Testis (tissue), 3 donors: ENCODE data around the gene SP4. TPM values are rescaled to one million over a fixed set of nuclear protein-coding genes. Genes with fewer than 3 reads are reported as not detected.

Source experiments
- DNase-seq: peaks from one replicate; pipeline ENCODE4 v3.0.0-alpha.2; 2019
- H3K27ac ChIP-seq, 2 donors: fragments of 200-600 bp; sonication (generic); one replicate each; pipeline ENCODE4 v1.5.1; 2019
- H3K27me3 ChIP-seq: fragments of 200-600 bp; sonication (generic); one replicate; pipeline ENCODE4 v1.5.1; 2019
- H3K36me3 ChIP-seq: fragments of 200-600 bp; sonication (generic); one replicate; pipeline ENCODE4 v1.5.1; 2017; ENCODE audit warnings: low read depth; ENCODE audit errors: missing control alignments
- H3K4me1 ChIP-seq: fragments of 200-600 bp; sonication (generic); one replicate; pipeline ENCODE4 v1.5.1; 2019
- H3K4me3 ChIP-seq, 2 donors: fragments of 200-600 bp; sonication (generic); one replicate each; pipeline ENCODE4 v1.5.1; 2017 to 2019
- H3K9me3 ChIP-seq: fragments of 200-600 bp; sonication (generic); one replicate; pipeline ENCODE4 v1.5.1; 2017
- POLR2A ChIP-seq: fragments of 450-650 bp; IDR thresholded peaks from one replicate; pipeline ENCODE4 v1.6.1; 2017; ENCODE audit warnings: antibody characterized with exemption, mild to moderate bottlenecking, moderate library complexity
- WGBS, 2 donors: methylation state at CpG; one replicate each; pipeline ENCODE4 v1.1.5; 2018; 5-methylcytosine and 5-hydroxymethylcytosine counted together
- intact Hi-C: fragments of 100-400 bp; cut with DNase I; formaldehyde crosslinking; loops from one replicate; pipeline ENCODE4 v1.15.1; 2023; ENCODE audit warnings: low total_unique reads
- polyA plus RNA-seq: library from polyadenylated mRNA; stranded (reverse); fragments of 350-450 nt; fragmentation: Illumina TruSeq; extraction: RNeasy Lipid Tissue Mini Kit (QIAGEN cat#74804); gene quantifications from one replicate; pipeline ENCODE4 v1.2.3, GENCODE V29; 2014; ENCODE audit warnings: low read depth, low replicate concordance; ENCODE audit not compliant: insufficient read depth
- total RNA-seq, 2 donors: library from RNA; depleted of rRNA; stranded (reverse); fragments of >200 nt; gene quantifications; one replicate each; pipeline ENCODE4 v1.2.3, GENCODE V29; 2016
- TF ChIP-seq, protein P1 (sequence below), 3 experiments: fragments of 450-650 bp in 2 of 3; fragments of 200-600 bp in 1 of 3; sonication (generic) in 1 of 3; IDR thresholded peaks; one replicate each; pipeline ENCODE4 v1.5.1; 2016 to 2019; ENCODE audit warnings: antibody characterized with exemption in 3 of 3, mild to moderate bottlenecking in 2 of 3, moderate library complexity in 1 of 3

Gene SP4
- total and polyA plus RNA-seq, 3 donors from 2014 or later: 6.0 to 14.7 (median 13.6) TPM

DNA sequence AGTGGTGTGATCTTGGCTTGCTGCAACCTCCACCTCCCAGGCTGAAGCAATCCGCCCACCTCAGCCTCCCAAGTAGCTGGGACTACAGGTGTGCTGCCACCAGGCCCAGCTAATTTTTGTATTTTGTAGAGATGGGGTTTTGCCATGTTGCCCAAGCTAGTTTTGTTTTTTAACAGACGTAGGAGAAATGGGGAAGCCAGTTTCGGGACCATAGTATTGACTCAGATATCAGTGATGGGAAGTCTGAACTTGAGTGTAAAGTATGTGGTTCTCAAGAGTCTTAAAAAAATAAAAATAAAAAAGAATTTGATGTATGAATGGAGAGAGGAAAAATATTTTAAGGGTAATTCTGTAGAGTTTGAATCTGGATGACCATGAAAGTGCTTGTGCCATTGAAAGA lies 34.2 kb downstream of the SP4 start:
- H3K4me3 ChIP-seq: no peak overlapping the region
- H3K27ac ChIP-seq: no peak overlapping the region
- no peaks in the 10 kb centered on the region for H3K9me3 ChIP-seq
- DNase-seq: no peak
- no peaks in the 10 kb centered on the region for H3K36me3 ChIP-seq
- intact Hi-C loops: no loop called here
- WGBS, 2 donors: 91 to 96% methylated on average over 3 of the region's 3 CpGs
- no peaks in the 10 kb centered on the region for H3K27me3 ChIP-seq
- TF ChIP-seq, protein P1, sequence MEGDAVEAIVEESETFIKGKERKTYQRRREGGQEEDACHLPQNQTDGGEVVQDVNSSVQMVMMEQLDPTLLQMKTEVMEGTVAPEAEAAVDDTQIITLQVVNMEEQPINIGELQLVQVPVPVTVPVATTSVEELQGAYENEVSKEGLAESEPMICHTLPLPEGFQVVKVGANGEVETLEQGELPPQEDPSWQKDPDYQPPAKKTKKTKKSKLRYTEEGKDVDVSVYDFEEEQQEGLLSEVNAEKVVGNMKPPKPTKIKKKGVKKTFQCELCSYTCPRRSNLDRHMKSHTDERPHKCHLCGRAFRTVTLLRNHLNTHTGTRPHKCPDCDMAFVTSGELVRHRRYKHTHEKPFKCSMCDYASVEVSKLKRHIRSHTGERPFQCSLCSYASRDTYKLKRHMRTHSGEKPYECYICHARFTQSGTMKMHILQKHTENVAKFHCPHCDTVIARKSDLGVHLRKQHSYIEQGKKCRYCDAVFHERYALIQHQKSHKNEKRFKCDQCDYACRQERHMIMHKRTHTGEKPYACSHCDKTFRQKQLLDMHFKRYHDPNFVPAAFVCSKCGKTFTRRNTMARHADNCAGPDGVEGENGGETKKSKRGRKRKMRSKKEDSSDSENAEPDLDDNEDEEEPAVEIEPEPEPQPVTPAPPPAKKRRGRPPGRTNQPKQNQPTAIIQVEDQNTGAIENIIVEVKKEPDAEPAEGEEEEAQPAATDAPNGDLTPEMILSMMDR (IDR thresholded peaks at IDR 0.05): no peak
- TF ChIP-seq POLR2A: no peak
- no peaks in the 10 kb centered on the region for H3K4me1 ChIP-seq

DNA sequence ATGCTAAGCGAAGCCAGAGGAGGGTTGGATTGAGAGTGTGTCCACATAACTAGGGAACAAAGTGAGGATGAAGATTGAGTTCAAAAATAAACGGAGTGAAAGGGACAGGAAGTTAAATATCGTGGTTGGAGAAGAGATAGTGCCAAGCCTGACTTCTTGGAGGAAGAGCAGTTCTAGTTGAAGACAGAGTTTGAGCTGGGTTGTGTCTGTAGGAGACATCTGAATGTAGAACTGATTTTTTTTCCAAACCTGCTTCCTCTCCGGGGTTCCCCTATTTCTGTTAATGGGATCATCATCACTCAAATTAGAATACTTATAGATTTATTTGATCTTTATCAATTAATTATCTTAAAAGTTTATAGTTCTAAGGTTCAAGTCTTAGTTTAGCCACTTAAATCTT lies 35.6 kb downstream of the SP4 start:
- WGBS, 2 donors: 80 to 87% methylated on average over 4 of the region's 4 CpGs

DNA sequence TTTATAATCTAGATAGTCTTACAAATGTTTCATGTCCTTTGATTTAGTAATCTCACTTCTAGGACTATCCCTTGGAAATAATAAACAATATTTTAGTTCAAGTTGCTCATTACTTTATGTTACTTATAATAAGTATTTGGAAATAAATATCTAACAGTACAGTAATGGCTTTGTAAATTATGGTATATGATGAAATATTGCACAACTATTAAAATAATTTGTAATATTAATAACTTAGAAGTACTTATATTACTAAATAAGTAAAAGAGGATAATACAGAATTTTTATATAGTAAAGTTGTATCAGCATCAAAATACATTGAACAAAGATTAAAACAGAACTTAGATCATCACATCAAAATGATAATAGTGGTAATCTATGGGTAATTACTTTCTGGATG lies 41.1 kb downstream of the SP4 start:
- no peaks in the 10 kb centered on the region for H3K36me3 ChIP-seq
- H3K27ac ChIP-seq: no peak overlapping the region
- no peaks in the 10 kb centered on the region for H3K27me3 ChIP-seq
- DNase-seq: no peak
- intact Hi-C loops: no loop called here
- no peaks in the 10 kb centered on the region for H3K4me1 ChIP-seq
- TF ChIP-seq, protein P1 (IDR thresholded peaks at IDR 0.05): no peak
- TF ChIP-seq POLR2A: no peak
- H3K4me3 ChIP-seq: no peak overlapping the region
- H3K9me3 ChIP-seq: no peaks in the 10 kb centered on the region

More for the DNA sequence above, 35.6 kb downstream of the SP4 start:
- no peak for DNase-seq
- H3K4me3 ChIP-seq: no peak overlapping the region
- no peaks in the 10 kb centered on the region for H3K4me1 ChIP-seq
- H3K27ac ChIP-seq: no peak overlapping the region
- H3K9me3 ChIP-seq: no peaks in the 10 kb centered on the region
- intact Hi-C loops: no loop called here
- no peaks in the 10 kb centered on the region for H3K27me3 ChIP-seq
- TF ChIP-seq POLR2A: no peak
- no peaks in the 10 kb centered on the region for H3K36me3 ChIP-seq

DNA sequence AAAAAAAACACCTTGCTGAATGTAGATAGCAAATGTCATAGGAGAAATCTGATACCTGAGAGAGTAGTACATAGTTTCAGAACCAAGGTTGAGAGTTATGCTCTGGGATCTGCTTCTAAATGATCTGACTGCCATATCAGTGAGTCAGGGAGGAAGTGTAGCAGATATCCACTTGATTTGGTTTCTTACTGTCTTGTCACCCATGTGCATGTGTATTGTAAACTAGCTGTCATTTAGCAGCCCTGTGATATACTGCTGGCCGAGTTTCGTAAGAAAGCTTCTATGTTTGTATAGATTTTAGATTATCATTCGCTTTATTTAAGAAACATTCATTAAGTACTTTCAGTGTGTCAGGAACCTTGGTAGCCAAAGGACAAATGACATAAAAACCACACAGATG lies 42.0 kb downstream of the SP4 start:
- no peaks in the 10 kb centered on the region for H3K36me3 ChIP-seq
- TF ChIP-seq, protein P1 (IDR thresholded peaks at IDR 0.05): no peak
- no peak for TF ChIP-seq POLR2A
- H3K4me3 ChIP-seq: no peak overlapping the region
- intact Hi-C loops: no loop called here
- WGBS, 2 donors: 91 to 95% methylated on average over 3 of the region's 3 CpGs
- no peaks in the 10 kb centered on the region for H3K9me3 ChIP-seq
- no peaks in the 10 kb centered on the region for H3K27me3 ChIP-seq
- no peak overlapping the region for H3K27ac ChIP-seq
- H3K4me1 ChIP-seq: no peaks in the 10 kb centered on the region
- DNase-seq: no peak

DNA sequence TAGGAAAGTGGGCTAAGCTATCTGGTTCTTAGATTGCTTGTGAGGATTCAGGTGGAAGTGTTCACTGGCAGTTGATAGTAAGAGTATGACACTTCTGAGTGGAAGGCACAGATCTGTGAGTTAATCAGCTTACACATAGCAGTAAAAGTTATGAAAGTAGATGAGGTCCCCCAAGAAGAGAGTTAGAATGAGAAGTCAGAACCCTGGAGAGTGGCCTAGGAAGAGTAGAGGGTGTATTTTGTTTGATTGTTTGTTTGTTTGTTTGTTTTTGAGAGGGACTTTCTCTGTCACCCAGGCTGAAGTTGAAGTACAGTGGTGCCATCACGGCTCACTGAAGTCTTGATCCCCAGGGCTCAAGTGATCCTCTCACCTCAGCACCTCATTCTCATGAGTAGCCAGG lies 44.1 kb downstream of the SP4 start:
- Histone ChIP-seq H3K4me1 (no peaks in the 10 kb centered on the region), H3K27me3 (no peaks in the 10 kb centered on the region), H3K4me3 (no peak overlapping the region), H3K27ac (no peak overlapping the region), H3K9me3 (no peaks in the 10 kb centered on the region), H3K36me3 (no peaks in the 10 kb centered on the region)
- DNase-seq: no peak
- intact Hi-C loops: no loop called here
- 60 to 89% methylated on average over 1 of the region's 1 CpG for WGBS, 2 donors
- no peak for TF ChIP-seq POLR2A
- TF ChIP-seq, protein P1 (IDR thresholded peaks at IDR 0.05): no peak
